Measurements from ENCODE around the gene KRT33B. TPM values are rescaled to one million over a fixed set of nuclear protein-coding genes. Genes with fewer than 3 reads are reported as not detected.

The KRT33B gene
- total RNA-seq, 1 donor from 2014 or later = not detected

- ATAC-seq (peak; percentile 67 to 76), DNase-seq (no peak)
- Histone ChIP-seq H3K36me3 (no peaks in the 10 kb centered on the region), H3K4me3 (no peak overlapping the region), H3K27ac (peak overlapping the region; percentile 39), H3K27me3 (ENCODE audit: low read depth) (no peaks in the 10 kb centered on the region), H3K9me3 (no peaks in the 10 kb centered on the region), H3K4me1 (no peaks in the 10 kb centered on the region)
- no peak for TF ChIP-seq CTCF (IDR thresholded peaks at IDR 0.05)
- intact Hi-C loops (cut with DNase I) = no loop called here
Observed at GRCh38 chr17:41415833-41416335, 46.3 kb upstream of the KRT33B start.

- Histone ChIP-seq H3K27me3 (ENCODE audit: low read depth) (no peaks in the 10 kb centered on the region), H3K36me3 (no peaks in the 10 kb centered on the region), H3K4me1 (no peaks in the 10 kb centered on the region), H3K27ac (no peak overlapping the region), H3K9me3 (no peaks in the 10 kb centered on the region), H3K4me3 (no peak overlapping the region)
- intact Hi-C loops (cut with DNase I) = no loop called here
- DNase-seq (no peak), ATAC-seq (no peak)
- TF ChIP-seq CTCF (IDR thresholded peaks at IDR 0.05) = no peak
Observed at GRCh38 chr17:41415411-41415810, 45.8 kb upstream of the KRT33B start.

GRCh38 chr17:41413982-41414381, 44.4 kb upstream of the KRT33B start:
- no peaks in the 10 kb centered on the region for H3K4me1 ChIP-seq

GRCh38 chr17:41413353-41413957, 43.8 kb upstream of the KRT33B start:
- no peaks in the 10 kb centered on the region for H3K4me1 ChIP-seq
- peak; percentile 79 to 85 for ATAC-seq
- H3K27me3 ChIP-seq (ENCODE audit: low read depth) = no peaks in the 10 kb centered on the region
- no peak for TF ChIP-seq CTCF (IDR thresholded peaks at IDR 0.05)
- H3K4me3 ChIP-seq = no peak overlapping the region
- no peaks in the 10 kb centered on the region for H3K36me3 ChIP-seq
- DNase-seq = no peak
- no peak overlapping the region for H3K27ac ChIP-seq
- H3K9me3 ChIP-seq = no peaks in the 10 kb centered on the region
- intact Hi-C loops (cut with DNase I) = no loop called here

More at GRCh38 chr17:41413982-41414381, 44.4 kb upstream of the KRT33B start:
- no peaks in the 10 kb centered on the region for H3K36me3 ChIP-seq
- TF ChIP-seq CTCF (IDR thresholded peaks at IDR 0.05) = no peak
- DNase-seq = no peak
- no peak overlapping the region for H3K27ac ChIP-seq
- ATAC-seq = no peak
- H3K27me3 ChIP-seq (ENCODE audit: low read depth) = no peaks in the 10 kb centered on the region
- H3K4me3 ChIP-seq = no peak overlapping the region
- no peaks in the 10 kb centered on the region for H3K9me3 ChIP-seq
- intact Hi-C loops (cut with DNase I) = no loop called here

GRCh38 chr17:41411072-41411840, 41.6 kb upstream of the KRT33B start:
- intact Hi-C loops (cut with DNase I) = no loop called here
- ATAC-seq = no peak

More at GRCh38 chr17:41411072-41411840, 41.6 kb upstream of the KRT33B start:
- Histone ChIP-seq H3K27me3 (ENCODE audit: low read depth) (no peaks in the 10 kb centered on the region), H3K27ac (no peak overlapping the region), H3K36me3 (no peaks in the 10 kb centered on the region), H3K4me1 (no peaks in the 10 kb centered on the region), H3K9me3 (no peaks in the 10 kb centered on the region), H3K4me3 (no peak overlapping the region)
- no peak for TF ChIP-seq CTCF (IDR thresholded peaks at IDR 0.05)
- DNase-seq = no peak
